GM21526 (cell line): ENCODE results near the gene PHKB.
"Not testable (repeated sequence)": the region's sequence is repeated elsewhere in the genome, so short reads cannot be mapped to it uniquely, and the experiment has no call there.

ENCODE experiments used
- ATAC-seq: cut with Tn5 transposase; IDR thresholded peaks from one replicate; pipeline ENCODE4 v1.9.1; 2021; ENCODE audit warnings: moderate library complexity; ENCODE audit not compliant: unreplicated experiment, low FRiP score

Gene PHKB

DNA sequence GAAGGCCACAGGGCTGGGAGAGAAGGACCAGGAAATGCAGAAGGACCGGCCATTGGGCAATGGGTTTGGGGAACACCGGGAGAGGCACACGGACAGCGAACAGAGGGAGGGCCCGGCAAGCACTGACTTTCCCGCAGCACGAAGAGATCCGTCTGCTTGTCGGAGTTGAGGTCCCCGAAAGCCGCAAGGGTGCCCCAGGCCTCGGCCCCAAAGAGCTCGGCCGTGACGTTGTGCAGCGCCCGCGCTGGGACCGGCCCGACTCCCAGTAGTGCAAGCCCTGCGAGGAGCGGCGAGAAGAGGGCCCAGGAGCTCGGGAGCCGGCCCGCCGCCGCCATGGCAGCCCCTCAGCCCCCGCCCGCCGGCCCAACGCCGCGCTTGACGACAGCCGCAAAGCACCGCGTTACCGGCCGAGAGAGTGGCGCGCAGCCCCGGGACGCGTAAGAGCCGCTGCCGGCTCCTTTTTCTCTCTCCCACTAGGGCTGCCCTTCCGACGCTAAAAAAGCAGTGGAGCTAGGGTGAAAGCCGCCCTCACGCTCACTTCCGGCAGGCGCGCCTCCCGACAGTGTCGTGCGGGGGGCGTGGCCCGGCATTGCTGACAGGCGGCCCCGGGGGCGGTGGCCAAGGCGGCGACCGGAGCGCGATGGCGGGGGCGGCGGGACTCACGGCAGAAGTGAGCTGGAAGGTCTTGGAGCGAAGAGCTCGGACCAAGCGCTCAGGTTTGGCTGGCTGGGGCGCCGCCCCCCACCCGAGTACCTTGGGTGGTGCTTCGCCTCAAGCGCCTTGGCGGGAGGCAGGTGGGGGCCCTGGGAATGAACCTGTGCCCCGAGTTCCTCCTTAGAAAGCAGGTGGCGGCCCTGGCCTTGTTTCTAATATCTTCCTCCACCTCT lies at the start of gene PHKB, which contains the start of gene ITFG1:
PHKB (plus strand) TSS at position 621 of the 887 bp plus-strand sequence; CDS start at position 641, 20 bp downstream.
ITFG1 (minus strand) TSS at position 353 of the 887 bp plus-strand sequence; CDS start at position 335, 18 bp downstream.
- peak; percentile 68 for ATAC-seq

GRCh38 chr16:47413041-47413440 lies 48.1 kb upstream of the PHKB start:
- no peak for ATAC-seq

DNA sequence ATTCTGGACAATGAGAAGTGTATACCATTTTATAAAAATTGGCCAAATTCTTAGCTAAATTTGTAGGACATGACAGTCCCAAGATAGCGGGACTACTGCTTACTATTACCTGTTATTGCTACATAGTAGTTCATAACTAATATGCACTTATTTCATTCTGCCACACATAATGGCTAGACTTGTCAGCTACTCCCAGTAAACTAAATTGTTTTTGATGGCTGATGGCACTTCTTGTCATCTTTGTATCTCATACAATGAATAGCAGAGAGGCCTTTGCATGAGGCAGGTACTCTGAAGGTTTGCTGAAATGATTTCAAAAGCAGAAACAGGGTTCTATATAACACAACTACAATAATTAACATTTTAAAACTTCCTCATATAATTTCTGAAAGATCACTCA lies 44.3 kb upstream of the PHKB start:
- ATAC-seq: no peak

DNA sequence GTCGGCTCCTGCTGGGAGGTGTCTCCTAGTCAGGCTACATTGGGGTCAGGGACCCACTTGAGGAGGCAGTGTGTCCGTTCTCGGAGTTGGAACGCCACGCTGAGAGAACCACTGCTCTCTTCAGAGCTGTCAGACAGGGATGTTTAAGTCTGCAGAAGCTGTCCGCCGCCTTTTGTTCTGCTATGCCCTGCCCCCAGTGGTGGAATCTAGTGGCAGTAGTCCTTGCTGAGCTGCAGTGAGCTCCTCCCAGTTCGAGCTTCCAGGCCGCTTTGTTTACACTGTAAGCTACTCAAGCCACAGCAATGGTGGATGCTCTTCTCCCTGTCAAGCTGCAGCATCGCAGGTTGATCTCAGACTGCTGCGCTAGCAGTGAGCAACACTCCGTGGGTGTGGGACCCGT lies 36.3 kb upstream of the PHKB start:
- ATAC-seq: no peak

- ATAC-seq: no peak
These were observed 34.3 kb upstream of the PHKB start for GRCh38 chr16:47426806-47427205.

DNA sequence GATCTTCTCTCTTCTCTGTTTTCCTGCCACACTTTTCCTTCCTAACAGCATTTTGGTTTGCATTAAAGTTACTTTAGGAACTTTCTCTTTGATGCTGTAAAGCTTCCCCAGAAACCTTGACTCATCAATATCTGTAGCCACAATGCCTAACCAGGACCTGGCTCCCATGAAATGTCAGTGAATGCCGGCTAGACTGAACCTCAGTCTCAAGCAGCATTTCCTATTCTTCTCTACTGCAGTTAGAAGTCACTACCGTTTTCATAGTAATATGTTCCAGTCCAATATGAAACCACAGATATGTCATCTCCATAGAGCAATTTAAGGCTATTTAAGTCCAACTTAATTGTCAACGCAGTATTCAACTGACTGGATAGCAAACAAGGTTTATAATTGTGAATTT lies 29.2 kb upstream of the PHKB start:
- no peak for ATAC-seq

DNA sequence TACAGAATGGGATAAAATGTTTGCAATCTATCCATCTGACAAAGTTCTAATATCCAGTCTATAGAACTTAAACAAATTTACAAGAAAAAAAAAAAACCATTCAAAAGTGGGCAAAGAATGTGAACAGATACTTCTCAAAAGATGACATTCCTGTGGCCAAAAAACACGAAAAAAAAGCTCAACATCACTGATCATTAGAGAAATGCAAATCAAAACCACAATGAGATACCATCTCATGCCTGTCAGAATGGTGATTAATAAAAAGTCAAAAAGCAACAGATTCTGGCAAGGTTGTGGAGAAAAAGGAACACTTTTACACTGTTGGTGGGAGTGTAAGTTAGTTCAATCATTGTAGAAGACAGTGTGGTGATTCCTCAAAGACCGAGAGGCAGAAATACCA lies 26.9 kb upstream of the PHKB start:
- ATAC-seq: not testable (repeated sequence)

DNA sequence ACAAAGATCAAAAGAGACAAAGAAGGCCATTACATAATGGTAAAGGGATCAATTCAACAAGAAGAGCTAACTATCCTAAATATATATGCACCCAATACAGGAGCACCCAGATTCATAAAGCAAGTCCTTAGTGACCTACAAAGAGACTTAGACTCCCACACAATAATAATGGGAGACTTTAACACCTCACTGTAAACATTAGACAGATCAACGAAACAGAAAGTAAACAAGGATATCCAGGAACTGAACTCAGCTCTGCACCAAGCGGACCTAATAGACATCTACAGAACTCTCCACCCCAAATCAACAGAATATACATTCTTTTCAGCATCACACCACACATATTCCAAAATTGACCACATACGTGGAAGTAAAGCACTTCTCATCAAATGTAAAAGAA lies 21.1 kb upstream of the PHKB start:
- ATAC-seq: not testable (repeated sequence)

GRCh38 chr16:47442884-47443283 lies 18.2 kb upstream of the PHKB start:
- ATAC-seq: not testable (repeated sequence)

DNA sequence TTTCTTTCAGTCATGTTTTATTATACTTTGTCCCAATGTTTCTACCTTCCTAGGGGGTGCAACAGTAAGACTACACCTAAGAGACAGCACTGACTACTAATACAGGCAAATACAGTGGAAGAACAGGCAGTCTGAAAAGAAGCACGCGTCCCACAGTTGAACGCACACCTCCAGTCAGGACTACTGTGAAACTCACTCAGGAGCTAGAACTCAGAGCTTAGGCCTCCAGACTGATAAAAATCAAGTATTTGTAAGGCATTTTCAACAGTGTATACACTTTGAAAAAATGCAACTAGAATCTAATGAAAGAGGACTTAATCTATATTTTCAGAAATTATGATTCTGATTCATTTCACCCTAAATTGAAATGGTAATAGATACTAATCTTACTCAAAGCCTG lies 14.7 kb upstream of the PHKB start:
- no peak for ATAC-seq

- ATAC-seq: no peak
These were observed 12.1 kb upstream of the PHKB start for GRCh38 chr16:47448830-47449575.

GRCh38 chr16:47449788-47450187 lies 11.3 kb upstream of the PHKB start:
- ATAC-seq: no peak

- no peak for ATAC-seq
These were observed 2.8 kb upstream of the PHKB start for GRCh38 chr16:47458331-47458730.

GRCh38 chr16:47459603-47460002 lies 1.5 kb upstream of the PHKB start:
- no peak for ATAC-seq

- ATAC-seq: no peak
These were observed 796 bp upstream of the PHKB start for GRCh38 chr16:47460359-47460710.

DNA sequence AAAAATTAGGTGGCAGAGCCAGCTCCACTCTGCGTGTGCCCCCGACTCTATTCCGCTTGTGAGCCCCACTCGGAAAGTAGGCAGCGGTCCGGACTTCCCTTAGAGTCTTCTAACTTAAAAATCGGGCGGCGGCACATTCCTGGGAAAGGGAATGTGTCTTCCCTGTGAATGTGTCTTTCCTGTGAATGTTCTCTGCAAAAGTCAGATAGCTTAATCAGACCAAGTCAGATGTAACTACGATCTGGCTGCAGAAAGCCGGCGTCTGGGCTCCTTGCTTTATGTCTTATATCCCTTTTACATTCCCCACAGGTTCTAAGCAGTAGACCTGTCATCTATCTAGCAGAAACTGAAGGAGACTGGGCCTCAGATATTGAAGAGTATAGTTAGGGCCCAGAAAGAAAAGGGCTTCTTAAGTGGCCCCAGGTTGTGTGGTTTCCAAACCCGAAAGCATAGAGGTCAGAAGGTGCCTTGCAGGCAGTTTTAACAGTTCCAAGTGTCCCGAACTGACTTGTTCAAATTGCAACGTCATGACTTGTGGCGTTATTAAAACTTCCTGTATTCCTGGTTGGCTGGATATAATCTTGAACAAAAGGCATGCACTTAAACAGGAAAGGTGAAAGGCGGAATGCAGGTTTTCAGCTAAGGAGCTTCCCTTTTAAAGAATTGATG lies 601 bp downstream of the PHKB start:
- peak; percentile 38 for ATAC-seq

DNA sequence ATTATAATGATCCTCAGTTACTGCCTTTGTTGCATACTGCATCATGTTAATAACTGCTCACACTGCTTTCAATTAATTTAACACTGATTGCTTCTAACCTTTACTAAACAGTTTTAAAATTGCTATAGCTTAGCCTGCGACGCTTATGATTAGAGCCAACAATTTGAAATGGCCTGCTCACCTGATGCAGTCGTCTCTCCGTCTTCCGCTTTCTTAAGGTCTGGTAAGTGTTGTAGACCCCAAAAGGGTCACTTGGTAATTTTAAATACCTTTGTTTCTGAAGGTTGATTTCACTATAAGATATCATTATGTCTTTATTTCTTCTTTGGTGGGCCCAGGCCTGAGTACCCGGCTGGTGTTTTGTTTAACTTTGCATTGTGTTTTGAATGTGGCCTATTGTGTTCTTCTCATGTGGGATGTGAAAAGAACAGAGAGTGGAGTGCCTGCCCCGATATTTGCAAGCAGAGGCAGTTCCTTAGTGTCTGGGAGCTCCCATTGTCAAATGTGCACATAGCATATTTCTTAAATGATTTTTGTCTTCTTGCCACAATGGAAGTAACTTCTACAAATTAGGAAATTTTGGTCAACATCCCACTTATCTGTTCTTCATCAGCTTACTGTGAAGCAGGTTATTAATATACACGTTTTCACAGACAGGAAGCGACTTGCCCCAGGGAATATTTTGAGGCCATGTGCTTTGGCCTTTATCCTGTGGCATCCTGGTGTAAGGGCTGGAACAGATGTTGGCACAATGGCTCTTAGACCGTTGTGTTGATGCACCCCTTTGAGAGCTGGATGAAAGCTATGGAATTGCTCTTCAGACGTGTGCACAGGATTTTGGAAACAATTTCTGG lies 2.9 kb downstream of the PHKB start:
- ATAC-seq: no peak

GRCh38 chr16:47465919-47466630 lies 4.9 kb downstream of the PHKB start:
- ATAC-seq: no peak

GRCh38 chr16:47467501-47467900 lies 6.4 kb downstream of the PHKB start:
- no peak for ATAC-seq
